Hepatocyte (in vitro differentiated cells): Measurements from ENCODE around the gene DRC7. TPM values are rescaled to one million over a fixed set of nuclear protein-coding genes. Genes with fewer than 3 reads are reported as not detected.

Source experiments
- DNase-seq: peaks from one replicate; pipeline ENCODE4 v3.0.0-alpha.2; 2016; ENCODE audit warnings: low spot score
- H2AFZ ChIP-seq: fragments of 200-600 bp; sonication (generic); 2 replicates; pipeline ENCODE4 v1.6.0; 2016; ENCODE audit warnings: antibody characterized with exemption, mild to moderate bottlenecking
- H3K27ac ChIP-seq: fragments of 200-600 bp; sonication (generic); 2 replicates; pipeline ENCODE4 v1.5.1; 2016; ENCODE audit warnings: mild to moderate bottlenecking
- H3K27me3 ChIP-seq: fragments of 200-600 bp; sonication (generic); 2 replicates; pipeline ENCODE4 v1.6.1; 2016
- H3K36me3 ChIP-seq: fragments of 200-600 bp; sonication (generic); replicated peaks from 2 replicates; pipeline ENCODE4 v1.5.1; 2016; ENCODE audit warnings: low read depth; ENCODE audit not compliant: insufficient read depth
- H3K4me1 ChIP-seq: fragments of 200-600 bp; sonication (generic); 2 replicates; pipeline ENCODE4 v1.5.1; 2016; ENCODE audit warnings: mild to moderate bottlenecking, moderate library complexity; ENCODE audit not compliant: insufficient read depth
- H3K4me2 ChIP-seq: fragments of 200-600 bp; sonication (generic); 2 replicates; pipeline ENCODE4 v1.6.0; 2016
- H3K4me3 ChIP-seq: fragments of 200-600 bp; sonication (generic); 2 replicates; pipeline ENCODE4 v1.5.1; 2016; ENCODE audit warnings: mild to moderate bottlenecking
- H3K79me2 ChIP-seq: fragments of 200-600 bp; sonication (generic); 2 replicates; pipeline ENCODE4 v1.6.0; 2017; ENCODE audit warnings: mild to moderate bottlenecking
- H3K9me2 ChIP-seq: fragments of 200-600 bp; sonication (generic); replicated peaks from 2 replicates; pipeline ENCODE4 v1.6.0; 2017; ENCODE audit warnings: mild to moderate bottlenecking; ENCODE audit not compliant: insufficient read depth
- H3K9me3 ChIP-seq: fragments of 200-600 bp; sonication (generic); 2 replicates; pipeline ENCODE4 v1.5.1; 2016; ENCODE audit warnings: low read depth, mild to moderate bottlenecking
- H4K20me1 ChIP-seq: fragments of 200-600 bp; sonication (generic); 2 replicates; pipeline ENCODE4 v1.6.0; 2016; ENCODE audit warnings: mild to moderate bottlenecking; ENCODE audit not compliant: insufficient read depth, poor library complexity, severe bottlenecking
- EZH2 ChIP-seq: fragments of 200-600 bp; sonication (generic); IDR thresholded peaks from 2 replicates; pipeline ENCODE4 v1.6.1; 2016; ENCODE audit warnings: antibody characterized with exemption, mild to moderate bottlenecking, borderline replicate concordance
- EZH2phosphoT487 ChIP-seq: fragments of 200-600 bp; sonication (generic); IDR thresholded peaks from one replicate; pipeline ENCODE4 v1.6.1; 2018; ENCODE audit warnings: antibody characterized with exemption, mild to moderate bottlenecking, low read depth, moderate library complexity; ENCODE audit not compliant: unreplicated experiment, severe bottlenecking
- WGBS: methylation state at CpG from one replicate; pipeline ENCODE4 v1.1.6; 2016; ENCODE audit warnings: low lambda C conversion rate; ENCODE audit errors: missing lambda C conversion rate; 5-methylcytosine and 5-hydroxymethylcytosine counted together
- polyA plus RNA-seq: library from polyadenylated mRNA; unstranded; fragments of >200 nt; fragmentation: Nextera tagmentation; extraction: Ambion mirVana; gene quantifications from 2 replicates; pipeline ENCODE4 v1.2.1, GENCODE V29; 2016
- total RNA-seq: library from RNA; depleted of rRNA; stranded (reverse); fragments of >200 nt; gene quantifications from 2 replicates; pipeline ENCODE4 v1.2.3, GENCODE V29; 2014
- TF ChIP-seq, protein P1 (sequence below): fragments of 200-600 bp; sonication (generic); IDR thresholded peaks from 2 replicates; pipeline ENCODE4 v1.5.1; 2016; ENCODE audit warnings: antibody characterized with exemption, mild to moderate bottlenecking; ENCODE audit not compliant: poor library complexity

DRC7 gene
- total and polyA plus RNA-seq, 2 experiments from 2014 or later, result 0.27 to 0.93 TPM

DNA sequence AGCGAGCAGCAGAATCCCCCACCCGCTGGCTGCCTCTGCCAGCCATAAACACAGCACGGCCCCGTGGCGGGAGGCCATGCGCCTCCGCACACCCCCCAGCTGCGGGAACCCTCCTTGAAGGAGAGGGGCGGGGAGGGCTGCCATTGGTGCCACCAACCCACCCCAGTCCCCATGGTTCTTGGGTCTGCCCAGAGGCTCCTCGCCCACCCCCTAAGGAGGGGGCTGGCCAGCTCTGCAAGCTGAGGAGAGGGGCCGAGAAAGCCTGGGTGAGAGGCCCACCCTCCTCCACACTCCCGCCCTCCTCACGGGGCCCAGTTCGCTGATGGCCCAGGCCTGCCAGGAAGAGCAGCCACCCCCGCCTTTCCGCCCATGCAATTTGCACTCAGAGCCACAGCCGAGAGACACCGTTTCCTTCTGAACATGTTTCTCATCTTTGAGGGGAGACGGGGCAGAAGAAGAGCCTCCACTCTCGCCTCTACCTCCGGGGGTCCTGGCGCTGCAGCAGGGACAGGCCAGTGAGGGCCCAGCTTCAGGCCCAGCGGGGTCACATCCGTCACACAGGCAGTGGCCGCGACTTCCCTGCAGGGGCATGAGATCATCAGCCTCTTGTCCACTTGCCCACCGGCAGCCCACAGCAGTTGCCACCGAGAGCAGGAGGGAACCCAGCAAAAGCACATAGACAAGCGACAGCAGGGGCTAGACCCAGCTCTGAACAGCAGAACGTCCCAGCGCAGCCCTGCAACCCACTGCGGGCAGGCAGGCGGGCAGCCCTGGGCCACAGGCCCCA, 63.9 kb downstream of the DRC7 start:
- Histone ChIP-seq H3K9me2 (no peaks in the 10 kb centered on the region), H3K79me2 (no peaks in the 10 kb centered on the region), H4K20me1 (no peaks in the 10 kb centered on the region), H3K4me1 (no peaks in the 10 kb centered on the region), H2AFZ (no peak overlapping the region), H3K27ac (no peak overlapping the region), H3K4me3 (no peak overlapping the region), H3K4me2 (no peak overlapping the region), H3K27me3 (no peaks in the 10 kb centered on the region), H3K9me3 (no peaks in the 10 kb centered on the region), H3K36me3 (no peaks in the 10 kb centered on the region)
- DNase-seq, result no peak
- WGBS, result 88% methylated on average over 29 of the region's 33 CpGs
- TF ChIP-seq EZH2 (no peak), EZH2phosphoT487 (no peak)
- TF ChIP-seq, protein P1, sequence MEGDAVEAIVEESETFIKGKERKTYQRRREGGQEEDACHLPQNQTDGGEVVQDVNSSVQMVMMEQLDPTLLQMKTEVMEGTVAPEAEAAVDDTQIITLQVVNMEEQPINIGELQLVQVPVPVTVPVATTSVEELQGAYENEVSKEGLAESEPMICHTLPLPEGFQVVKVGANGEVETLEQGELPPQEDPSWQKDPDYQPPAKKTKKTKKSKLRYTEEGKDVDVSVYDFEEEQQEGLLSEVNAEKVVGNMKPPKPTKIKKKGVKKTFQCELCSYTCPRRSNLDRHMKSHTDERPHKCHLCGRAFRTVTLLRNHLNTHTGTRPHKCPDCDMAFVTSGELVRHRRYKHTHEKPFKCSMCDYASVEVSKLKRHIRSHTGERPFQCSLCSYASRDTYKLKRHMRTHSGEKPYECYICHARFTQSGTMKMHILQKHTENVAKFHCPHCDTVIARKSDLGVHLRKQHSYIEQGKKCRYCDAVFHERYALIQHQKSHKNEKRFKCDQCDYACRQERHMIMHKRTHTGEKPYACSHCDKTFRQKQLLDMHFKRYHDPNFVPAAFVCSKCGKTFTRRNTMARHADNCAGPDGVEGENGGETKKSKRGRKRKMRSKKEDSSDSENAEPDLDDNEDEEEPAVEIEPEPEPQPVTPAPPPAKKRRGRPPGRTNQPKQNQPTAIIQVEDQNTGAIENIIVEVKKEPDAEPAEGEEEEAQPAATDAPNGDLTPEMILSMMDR, result no peak

DNA sequence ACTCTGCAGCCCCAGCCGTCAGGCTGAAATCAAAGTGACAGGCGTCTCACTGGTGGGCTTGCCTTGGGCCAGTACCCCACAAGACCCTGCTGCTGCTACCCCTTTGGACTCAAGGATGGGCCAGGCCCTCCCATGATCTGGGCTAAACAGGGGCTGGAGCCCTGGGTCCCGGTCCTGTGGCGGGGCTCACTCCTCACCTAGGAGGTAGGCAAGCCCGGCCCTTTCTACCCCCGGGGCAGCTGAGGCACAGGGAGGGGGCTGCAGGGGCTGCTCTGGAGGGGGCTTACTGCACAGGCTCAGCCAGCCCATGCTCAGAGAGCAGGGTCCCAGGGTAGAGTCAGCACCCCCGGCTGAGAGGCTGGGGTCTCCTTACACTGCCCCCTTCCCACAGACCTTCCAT, 64.5 kb downstream of the DRC7 start:
- no peak overlapping the region for H2AFZ ChIP-seq
- no peaks in the 10 kb centered on the region for H3K79me2 ChIP-seq
- no peaks in the 10 kb centered on the region for H3K9me2 ChIP-seq
- no peaks in the 10 kb centered on the region for H4K20me1 ChIP-seq
- H3K36me3 ChIP-seq, result no peaks in the 10 kb centered on the region
- DNase-seq, result no peak
- H3K27me3 ChIP-seq, result no peaks in the 10 kb centered on the region
- H3K4me2 ChIP-seq, result no peak overlapping the region
- no peak for TF ChIP-seq EZH2
- TF ChIP-seq EZH2phosphoT487, result no peak
- TF ChIP-seq, protein P1, result no peak
- no peak overlapping the region for H3K27ac ChIP-seq
- H3K4me1 ChIP-seq, result no peaks in the 10 kb centered on the region
- H3K9me3 ChIP-seq, result no peaks in the 10 kb centered on the region
- WGBS, result 85% methylated on average over 6 of the region's 7 CpGs
- H3K4me3 ChIP-seq, result no peak overlapping the region

DNA sequence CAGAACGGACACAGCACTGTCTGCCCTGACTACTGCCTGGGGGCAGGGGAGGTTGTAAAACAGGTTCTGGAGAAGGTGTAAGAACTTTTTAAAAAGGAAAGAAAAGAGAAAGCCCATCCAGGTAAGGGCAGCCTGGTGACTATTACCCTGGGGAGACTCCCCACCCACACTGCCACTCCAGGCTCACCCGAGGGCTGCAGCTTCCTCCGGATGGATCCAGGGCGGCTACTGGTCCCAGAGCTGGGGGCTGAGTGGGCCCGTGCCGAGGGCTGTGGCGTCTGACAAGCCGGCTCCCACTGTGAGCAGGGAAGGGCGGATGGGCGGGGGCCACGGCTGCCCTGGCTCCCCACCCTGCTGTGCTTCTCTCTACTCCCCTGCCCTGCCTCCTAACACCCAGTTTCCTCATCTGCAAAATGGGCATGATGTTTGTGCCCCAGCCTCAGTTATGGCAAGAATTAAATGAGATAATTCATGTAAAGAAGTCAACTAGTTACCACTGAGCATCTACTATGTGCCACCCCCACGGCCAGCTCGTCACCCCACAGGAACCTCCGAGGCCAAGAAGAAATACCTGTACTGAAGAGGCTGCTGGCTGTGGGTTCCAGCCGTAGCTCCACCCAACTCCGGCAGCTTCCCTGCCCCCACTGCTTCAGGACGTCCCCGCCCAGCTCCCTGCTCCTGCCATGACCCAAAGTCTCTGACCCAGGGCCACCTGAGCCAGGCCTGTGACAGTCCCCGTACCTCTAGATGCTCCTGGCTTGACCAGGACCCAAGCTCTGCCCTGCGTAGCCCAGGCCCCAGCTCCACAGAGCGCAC, 65.1 kb downstream of the DRC7 start:
- Histone ChIP-seq H4K20me1 (no peaks in the 10 kb centered on the region), H3K9me3 (no peaks in the 10 kb centered on the region), H3K79me2 (no peaks in the 10 kb centered on the region), H3K4me1 (no peaks in the 10 kb centered on the region), H3K27ac (no peak overlapping the region), H3K9me2 (no peaks in the 10 kb centered on the region), H3K4me2 (no peak overlapping the region), H3K4me3 (no peak overlapping the region), H3K36me3 (no peaks in the 10 kb centered on the region), H3K27me3 (no peaks in the 10 kb centered on the region), H2AFZ (no peak overlapping the region)
- WGBS, result 80% methylated on average over 20 of the region's 21 CpGs
- TF ChIP-seq, protein P1, result no peak
- TF ChIP-seq EZH2, result no peak
- TF ChIP-seq EZH2phosphoT487, result no peak
- no peak for DNase-seq
